ENCODE data around the gene EFHC2. TPM values are rescaled to one million over a fixed set of nuclear protein-coding genes. Genes with fewer than 3 reads are reported as not detected.
"Not testable (repeated sequence)": the region's sequence is repeated elsewhere in the genome, so short reads cannot be mapped to it uniquely, and the experiment has no call there.

Gene EFHC2
- total RNA-seq, 1 donor from 2014 or later: 11.7 TPM

GRCh38 chrX:44218465-44218864 is 125.0 kb downstream of the EFHC2 start:
- Histone ChIP-seq H3K4me3 (no peak overlapping the region), H3K27me3 (ENCODE audit: low read depth) (no peaks in the 10 kb centered on the region), H3K4me1 (no peaks in the 10 kb centered on the region), H3K9me3 (replicated peaks) (no peaks in the 10 kb centered on the region), H3K36me3 (no peaks in the 10 kb centered on the region), H3K27ac (replicated peaks) (no peak overlapping the region)
- DNase-seq: no peak
- intact Hi-C loops (cut with micrococcal nuclease): no loop called here
- TF ChIP-seq CTCF (IDR thresholded peaks at IDR 0.05; ENCODE audit: borderline replicate concordance): no peak

GRCh38 chrX:44216171-44216570 is 127.3 kb downstream of the EFHC2 start:
- no peaks in the 10 kb centered on the region for H3K36me3 ChIP-seq
- H3K9me3 ChIP-seq (replicated peaks): no peaks in the 10 kb centered on the region
- intact Hi-C loops (cut with micrococcal nuclease): no loop called here
- no peaks in the 10 kb centered on the region for H3K4me1 ChIP-seq
- H3K27me3 ChIP-seq (ENCODE audit: low read depth): no peaks in the 10 kb centered on the region
- no peak for TF ChIP-seq CTCF (IDR thresholded peaks at IDR 0.05; ENCODE audit: borderline replicate concordance)
- no peak overlapping the region for H3K27ac ChIP-seq (replicated peaks)
- DNase-seq: no peak
- H3K4me3 ChIP-seq: no peak overlapping the region

DNA sequence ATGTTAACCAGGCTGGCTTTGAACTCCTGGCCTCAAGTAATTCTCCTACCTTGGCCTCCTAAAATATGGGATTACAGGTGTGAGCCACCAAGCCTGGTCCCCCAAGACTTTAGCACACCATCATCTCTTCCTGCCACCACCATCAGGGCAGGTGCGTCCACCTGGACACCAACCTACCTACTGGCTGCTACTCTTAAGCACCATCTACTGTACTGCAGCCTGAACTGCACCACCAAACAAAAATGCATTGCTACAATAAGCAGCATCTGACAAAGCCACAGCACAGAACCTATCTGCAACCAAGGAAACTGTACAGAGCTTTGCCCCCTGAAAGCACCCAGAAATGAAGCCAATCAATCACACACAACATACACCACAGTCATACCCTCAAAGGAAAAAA is 139.7 kb downstream of the EFHC2 start:
- Histone ChIP-seq H3K27me3 (ENCODE audit: low read depth) (no peaks in the 10 kb centered on the region), H3K9me3 (replicated peaks) (no peaks in the 10 kb centered on the region), H3K36me3 (no peaks in the 10 kb centered on the region), H3K27ac (replicated peaks) (no peak overlapping the region), H3K4me1 (no peaks in the 10 kb centered on the region), H3K4me3 (no peak overlapping the region)
- intact Hi-C loops (cut with micrococcal nuclease): no loop called here
- no peak for TF ChIP-seq CTCF (IDR thresholded peaks at IDR 0.05; ENCODE audit: borderline replicate concordance)
- DNase-seq: no peak

GRCh38 chrX:44202596-44202995 is 140.9 kb downstream of the EFHC2 start:
- H3K4me3 ChIP-seq: no peak overlapping the region
- no peak for DNase-seq
- intact Hi-C loops (cut with micrococcal nuclease): no loop called here
- H3K9me3 ChIP-seq (replicated peaks): no peaks in the 10 kb centered on the region
- H3K27me3 ChIP-seq (ENCODE audit: low read depth): no peaks in the 10 kb centered on the region
- H3K36me3 ChIP-seq: no peaks in the 10 kb centered on the region
- no peak for TF ChIP-seq CTCF (IDR thresholded peaks at IDR 0.05; ENCODE audit: borderline replicate concordance)
- no peak overlapping the region for H3K27ac ChIP-seq (replicated peaks)
- no peaks in the 10 kb centered on the region for H3K4me1 ChIP-seq

- TF ChIP-seq CTCF (IDR thresholded peaks at IDR 0.05; ENCODE audit: borderline replicate concordance): no peak
- DNase-seq: no peak
Observed at GRCh38 chrX:44189116-44189515, 154.4 kb downstream of the EFHC2 start.

GRCh38 chrX:44187915-44188314 is 155.6 kb downstream of the EFHC2 start:
- H3K36me3 ChIP-seq; DNase-seq; H3K9me3 ChIP-seq (replicated peaks); intact Hi-C loops (cut with micrococcal nuclease); H3K4me1 ChIP-seq; H3K27me3 ChIP-seq (ENCODE audit: low read depth); H3K27ac ChIP-seq (replicated peaks); H3K4me3 ChIP-seq: not testable (repeated sequence)

More at GRCh38 chrX:44189116-44189515, 154.4 kb downstream of the EFHC2 start:
- H3K4me1 ChIP-seq: no peaks in the 10 kb centered on the region
- H3K36me3 ChIP-seq: no peaks in the 10 kb centered on the region
- intact Hi-C loops (cut with micrococcal nuclease): no loop called here
- H3K4me3 ChIP-seq: no peak overlapping the region
- H3K9me3 ChIP-seq (replicated peaks): no peaks in the 10 kb centered on the region
- no peak overlapping the region for H3K27ac ChIP-seq (replicated peaks)
- H3K27me3 ChIP-seq (ENCODE audit: low read depth): no peaks in the 10 kb centered on the region
